Tibial nerve (tissue), 4 donors: ENCODE measurements around the gene DUOX2. TPM values are rescaled to one million over a fixed set of nuclear protein-coding genes. Genes with fewer than 3 reads are reported as not detected.

Experiments
- DNase-seq, 2 donors: peaks; one replicate each; pipeline ENCODE4 v3.0.0-alpha.2; 2019; ENCODE audit warnings: low spot score in 2 of 2
- H3K27ac ChIP-seq, 4 donors: fragments of 200-600 bp; sonication (generic) in 3 of 4; one replicate each; pipeline ENCODE4 v1.5.1; 2017 to 2019; ENCODE audit warnings: mild to moderate bottlenecking in 1 of 4
- H3K27me3 ChIP-seq, 2 donors: fragments of 200-600 bp; sonication (generic) in 1 of 2; one replicate each; pipeline versions ENCODE4 v1.5.1 to v1.6.0; 2017 to 2019
- H3K36me3 ChIP-seq, 3 donors: fragments of 200-600 bp; sonication (generic); one replicate each; pipeline ENCODE4 v1.5.1; 2018 to 2019
- H3K4me1 ChIP-seq, 4 donors: fragments of 200-600 bp; sonication (generic) in 3 of 4; one replicate each; pipeline ENCODE4 v1.5.1; 2017 to 2019
- H3K4me3 ChIP-seq, 4 donors: fragments of 200-600 bp; sonication (generic) in 3 of 4; one replicate each; pipeline ENCODE4 v1.5.1; 2017 to 2019; ENCODE audit warnings: mild to moderate bottlenecking in 1 of 4, moderate library complexity in 1 of 4
- H3K9me3 ChIP-seq, 4 donors: fragments of 200-600 bp; sonication (generic) in 3 of 4; one replicate each; pipeline ENCODE4 v1.5.1; 2017 to 2019
- EP300 ChIP-seq, 2 donors: sonication (generic); formaldehyde crosslinking; IDR thresholded peaks; one replicate each; pipeline ENCODE4 v1.6.1; 2017; ENCODE audit warnings: antibody characterized with exemption in 2 of 2, mild to moderate bottlenecking in 1 of 2
- POLR2A ChIP-seq, 2 donors: fragments of 450-650 bp; IDR thresholded peaks; one replicate each; pipeline ENCODE4 v1.6.1; 2017; ENCODE audit warnings: antibody characterized with exemption in 2 of 2, mild to moderate bottlenecking in 2 of 2, moderate library complexity in 2 of 2
- WGBS, 2 donors: methylation state at CpG; one replicate each; pipeline ENCODE4 v1.1.5; 2018; 5-methylcytosine and 5-hydroxymethylcytosine counted together
- total RNA-seq, 4 donors: library from RNA; depleted of rRNA; stranded (reverse); fragments of >200 nt; gene quantifications; one replicate each; pipeline ENCODE4 v1.1.0, GENCODE V29; 2016
- TF ChIP-seq, protein P1 (sequence below), 5 experiments: fragments of 200-600 bp in 3 of 5; fragments of 450-650 bp in 2 of 5; sonication (generic) in 3 of 5; IDR thresholded peaks; one replicate each; pipeline ENCODE4 v1.5.1; 2016 to 2019; ENCODE audit warnings: antibody characterized with exemption in 5 of 5, mild to moderate bottlenecking in 3 of 5, moderate library complexity in 2 of 5

The DUOX2 gene
- total RNA-seq, 4 donors from 2014 or later = 0.22 to 1.9 (median 0.84) TPM

DNA sequence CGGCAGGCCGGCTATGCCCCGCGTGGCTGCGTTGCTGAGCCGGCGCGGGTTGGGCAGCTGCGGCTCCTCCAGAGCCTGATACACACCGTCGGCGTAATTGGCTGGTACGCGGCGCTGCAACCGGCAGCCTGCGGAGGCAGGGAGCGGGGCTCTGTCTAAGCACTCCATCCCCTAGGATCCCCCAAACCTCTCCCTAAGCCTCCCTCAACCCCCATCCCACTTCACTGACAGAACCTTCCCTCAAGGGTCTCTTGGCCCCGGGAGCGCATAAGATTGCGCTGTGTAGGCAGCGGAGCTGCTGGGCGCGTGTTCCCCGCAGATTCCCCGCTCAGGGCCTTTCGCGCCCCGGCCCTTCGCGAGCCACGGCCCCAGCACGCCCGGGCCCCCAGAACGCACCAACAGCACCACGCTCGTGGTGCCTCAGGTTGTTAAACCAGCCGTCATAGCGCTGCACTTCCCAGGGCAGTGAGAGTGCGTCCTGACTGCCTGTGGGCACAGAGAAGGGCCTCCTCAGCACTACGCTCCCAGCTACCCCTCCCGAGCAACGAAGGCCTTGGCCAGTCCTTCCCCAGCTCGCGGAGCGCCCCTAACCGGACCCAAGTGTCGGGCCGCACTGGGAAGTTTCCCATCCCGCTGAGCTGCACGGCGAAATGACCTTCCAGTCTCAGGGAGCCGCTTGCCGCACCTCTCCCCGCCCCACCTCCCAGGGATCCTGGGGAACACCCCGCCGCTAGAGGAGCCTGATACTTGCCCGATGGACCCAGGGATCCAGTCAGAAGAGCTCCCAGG, 1.2 kb downstream of the DUOX2 start:
- Histone ChIP-seq H3K4me3 (peak overlapping the region in 2 of 4 donors; percentile 8 to 17), H3K27ac (no peak overlapping the region), H3K36me3 (no peaks in the 10 kb centered on the region), H3K4me1 (peaks cover 0 to 52% (median 28%) of the 10 kb centered on the region in 4 donors), H3K27me3 (peaks cover 8 to 94% of the 10 kb centered on the region in 2 donors), H3K9me3 (no peaks in the 10 kb centered on the region)
- 2 to 3% methylated on average over 30 to 33 of the region's 58 CpGs for WGBS, 2 donors
- TF ChIP-seq, protein P1, sequence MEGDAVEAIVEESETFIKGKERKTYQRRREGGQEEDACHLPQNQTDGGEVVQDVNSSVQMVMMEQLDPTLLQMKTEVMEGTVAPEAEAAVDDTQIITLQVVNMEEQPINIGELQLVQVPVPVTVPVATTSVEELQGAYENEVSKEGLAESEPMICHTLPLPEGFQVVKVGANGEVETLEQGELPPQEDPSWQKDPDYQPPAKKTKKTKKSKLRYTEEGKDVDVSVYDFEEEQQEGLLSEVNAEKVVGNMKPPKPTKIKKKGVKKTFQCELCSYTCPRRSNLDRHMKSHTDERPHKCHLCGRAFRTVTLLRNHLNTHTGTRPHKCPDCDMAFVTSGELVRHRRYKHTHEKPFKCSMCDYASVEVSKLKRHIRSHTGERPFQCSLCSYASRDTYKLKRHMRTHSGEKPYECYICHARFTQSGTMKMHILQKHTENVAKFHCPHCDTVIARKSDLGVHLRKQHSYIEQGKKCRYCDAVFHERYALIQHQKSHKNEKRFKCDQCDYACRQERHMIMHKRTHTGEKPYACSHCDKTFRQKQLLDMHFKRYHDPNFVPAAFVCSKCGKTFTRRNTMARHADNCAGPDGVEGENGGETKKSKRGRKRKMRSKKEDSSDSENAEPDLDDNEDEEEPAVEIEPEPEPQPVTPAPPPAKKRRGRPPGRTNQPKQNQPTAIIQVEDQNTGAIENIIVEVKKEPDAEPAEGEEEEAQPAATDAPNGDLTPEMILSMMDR (IDR thresholded peaks at IDR 0.05) = no peak
- no peak for TF ChIP-seq POLR2A (IDR thresholded peaks at IDR 0.05)
- TF ChIP-seq EP300 (IDR thresholded peaks at IDR 0.05) = no peak
- no peak for DNase-seq

DNA sequence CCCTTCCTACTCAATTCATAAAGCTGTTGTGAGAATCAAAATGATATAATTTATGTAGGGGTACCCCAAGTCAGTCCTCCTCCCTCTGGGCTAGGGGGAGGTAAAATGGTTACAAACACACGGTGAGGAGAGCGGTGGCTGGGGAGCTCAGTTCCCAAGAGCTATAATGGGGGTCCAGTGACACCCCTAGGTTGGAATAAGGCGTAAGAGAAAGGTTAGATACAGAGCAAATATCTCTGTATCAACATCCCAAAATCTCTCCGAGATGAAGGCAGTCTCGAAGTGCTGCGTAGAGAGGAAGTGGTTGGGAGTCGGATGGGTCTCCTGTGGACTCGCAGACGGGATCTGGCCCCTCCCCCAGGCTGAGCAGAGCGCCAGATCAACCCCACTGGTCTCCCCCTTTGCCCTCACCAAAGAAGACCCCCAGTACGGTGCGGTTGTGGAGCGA, 1.8 kb downstream of the DUOX2 start:
- Histone ChIP-seq H3K4me1 (peaks cover 0 to 46% (median 26%) of the 10 kb centered on the region in 4 donors), H3K9me3 (no peaks in the 10 kb centered on the region), H3K36me3 (no peaks in the 10 kb centered on the region), H3K27ac (no peak overlapping the region), H3K4me3 (peak overlapping the region in 2 of 4 donors; percentile 8 to 17), H3K27me3 (peaks cover 5 to 88% of the 10 kb centered on the region in 2 donors)
- TF ChIP-seq POLR2A (IDR thresholded peaks at IDR 0.05) (no peak), EP300 (IDR thresholded peaks at IDR 0.05) (no peak)
- TF ChIP-seq, protein P1 (IDR thresholded peaks at IDR 0.05) = no peak
- DNase-seq = no peak
- 3 to 7% methylated on average over 12 to 13 of the region's 13 CpGs for WGBS, 2 donors

DNA sequence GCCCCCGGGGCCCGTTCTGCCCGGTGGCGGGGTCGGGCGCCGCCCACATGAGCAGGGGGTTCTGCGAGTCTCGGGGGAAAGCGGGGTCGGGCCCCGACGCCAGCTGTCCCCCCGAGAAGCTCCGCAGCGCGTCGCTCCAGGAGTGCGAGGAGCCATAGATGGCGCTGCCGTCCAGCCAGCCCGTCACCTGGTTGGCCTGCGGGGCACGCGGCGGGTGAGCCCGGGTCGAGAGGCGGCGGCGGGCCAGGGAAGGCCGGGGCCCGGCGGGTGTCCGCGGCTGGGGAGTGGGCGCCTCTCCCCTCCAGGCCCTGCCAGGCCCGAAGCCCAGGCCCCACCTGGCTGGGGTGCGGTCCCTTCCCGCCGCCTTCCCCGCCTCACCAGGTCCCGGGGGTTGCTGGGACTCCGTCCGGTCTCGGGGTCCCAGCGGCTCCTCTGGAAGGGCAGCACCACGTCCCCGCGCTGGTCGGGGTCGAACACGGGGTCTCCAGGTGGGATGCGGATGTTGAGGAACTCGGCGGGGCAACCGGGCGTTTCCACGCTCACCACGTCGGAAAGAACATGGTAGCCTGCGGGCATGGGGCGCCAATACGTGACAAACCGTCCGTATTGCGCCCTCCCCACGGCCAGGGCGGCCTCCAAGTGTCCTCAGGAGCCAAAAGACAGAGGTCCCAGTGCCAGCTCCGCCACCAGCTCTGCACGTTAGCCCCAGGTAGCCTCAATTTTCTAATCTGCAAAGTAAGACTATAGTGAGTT, 2.4 kb downstream of the DUOX2 start:
- Histone ChIP-seq H3K27ac (no peak overlapping the region), H3K9me3 (no peaks in the 10 kb centered on the region), H3K27me3 (peaks cover 2 to 82% of the 10 kb centered on the region in 2 donors), H3K4me3 (no peak overlapping the region), H3K4me1 (peaks cover 0 to 40% (median 20%) of the 10 kb centered on the region in 4 donors), H3K36me3 (no peaks in the 10 kb centered on the region)
- TF ChIP-seq EP300 (IDR thresholded peaks at IDR 0.05) (no peak), POLR2A (IDR thresholded peaks at IDR 0.05) (no peak)
- TF ChIP-seq, protein P1 (IDR thresholded peaks at IDR 0.05) = no peak
- WGBS, 2 donors = 7% methylated on average over 24 to 51 of the region's 71 CpGs
- DNase-seq = no peak

DNA sequence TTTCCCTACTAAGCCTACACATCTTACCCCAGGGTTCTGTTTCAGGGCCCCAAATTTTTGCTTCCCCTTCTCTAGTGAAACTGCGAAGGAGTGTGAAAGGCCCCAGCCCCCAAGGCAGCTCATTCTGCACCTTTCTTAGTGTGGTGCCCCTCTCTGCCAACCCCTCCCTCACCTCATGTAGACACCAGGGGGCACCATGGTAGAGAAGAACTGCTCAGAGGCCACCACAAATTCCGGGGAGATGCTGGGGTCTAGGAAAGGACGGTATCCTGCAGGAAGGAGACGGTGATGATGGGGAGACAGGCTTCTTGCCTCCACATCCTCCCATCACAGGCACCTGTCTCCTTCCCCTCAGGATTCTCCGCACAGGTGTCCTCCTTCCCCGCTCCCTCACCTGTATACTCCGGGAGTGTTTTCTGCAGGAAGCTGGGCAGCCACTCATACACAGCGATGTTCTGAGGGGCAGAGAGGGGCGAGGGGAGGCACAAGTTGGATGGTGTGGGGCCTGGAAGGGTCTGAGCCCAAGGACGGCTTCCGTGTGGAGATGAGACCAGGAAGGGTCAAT, 3.6 kb downstream of the DUOX2 start:
- H3K27me3 ChIP-seq = peaks cover 0 to 69% of the 10 kb centered on the region in 2 donors
- WGBS, 2 donors = 31 to 49% methylated on average over 11 of the region's 11 CpGs
- DNase-seq = no peak
- H3K9me3 ChIP-seq = no peaks in the 10 kb centered on the region
- no peak for TF ChIP-seq POLR2A (IDR thresholded peaks at IDR 0.05)
- TF ChIP-seq, protein P1 (IDR thresholded peaks at IDR 0.05) = no peak
- H3K4me1 ChIP-seq = peaks cover 0 to 32% (median 17%) of the 10 kb centered on the region in 4 donors
- no peak overlapping the region for H3K27ac ChIP-seq
- peaks cover 0 to 3% (median 0%) of the 10 kb centered on the region in 3 donors for H3K36me3 ChIP-seq
- no peak overlapping the region for H3K4me3 ChIP-seq
